CD4-positive, alpha-beta memory T cell (primary cell): ENCODE data around the gene SLC16A14. TPM values are rescaled to one million over a fixed set of nuclear protein-coding genes. Genes with fewer than 3 reads are reported as not detected.

ENCODE experiments used
- CTCF ChIA-PET: fragments of 350-600 bp; sonication (Branson Sonifier 250); formaldehyde crosslinking; loops from one replicate; lab custom pipeline; 2021; ENCODE audit warnings: inconsistent platforms; ENCODE audit not compliant: partially characterized antibody; lab: Charles Lee
- POLR2A ChIA-PET: fragments of 350-600 bp; sonication (Branson Sonifier 250); formaldehyde crosslinking; loops from one replicate; lab custom pipeline; 2021; ENCODE audit not compliant: partially characterized antibody; lab: Charles Lee
- DNase-seq, 5 donors: peaks; one replicate each; pipeline versions ENCODE4 v3.0.0 to v3.0.0-alpha.2; 2020 to 2022; ENCODE audit warnings: mixed read lengths in 1 of 5
- H3K27ac ChIP-seq: one replicate; pipeline ENCODE4 v1.7.0; 2013; ENCODE audit warnings: low read depth, low read length
- H3K27me3 ChIP-seq: 2 replicates; pipeline ENCODE4 v1.7.0; 2013; ENCODE audit warnings: mild to moderate bottlenecking, low read length, moderate library complexity; ENCODE audit not compliant: insufficient read depth
- H3K36me3 ChIP-seq: 2 replicates; pipeline ENCODE4 v1.7.0; 2013; ENCODE audit warnings: mild to moderate bottlenecking, low read length, moderate library complexity; ENCODE audit not compliant: insufficient read depth
- H3K4me1 ChIP-seq: 2 replicates; pipeline ENCODE4 v1.7.0; 2013; ENCODE audit warnings: mild to moderate bottlenecking, low read length, moderate library complexity; ENCODE audit not compliant: insufficient read depth
- H3K4me3 ChIP-seq, 2 donors: one replicate each; pipeline ENCODE4 v1.7.0; 2013; ENCODE audit warnings: low read length in 2 of 2, mild to moderate bottlenecking in 1 of 2
- H3K9me3 ChIP-seq, 2 donors: one replicate each; pipeline ENCODE4 v1.7.0; 2013; ENCODE audit warnings: low read length in 2 of 2, control low read depth in 1 of 2; ENCODE audit not compliant: control insufficient read depth in 1 of 2
- H3K27ac Mint-ChIP-seq, 7 donors: one replicate each; pipeline ENCODE4 v1.8.0; 2020 to 2021; ENCODE audit warnings: mixed read lengths in 7 of 7, mild to moderate bottlenecking in 6 of 7, inconsistent platforms in 3 of 7, moderate library complexity in 3 of 7
- H3K27me3 Mint-ChIP-seq, 2 donors: one replicate each; pipeline ENCODE4 v1.8.0; 2020 to 2021; ENCODE audit warnings: mixed read lengths in 2 of 2
- H3K36me3 Mint-ChIP-seq, 2 donors: one replicate each; pipeline ENCODE4 v1.8.0; 2020 to 2021; ENCODE audit warnings: mixed read lengths in 2 of 2, inconsistent platforms in 1 of 2, mild to moderate bottlenecking in 1 of 2
- H3K4me1 Mint-ChIP-seq, 4 donors: one replicate each; pipeline ENCODE4 v1.8.0; 2020 to 2021; ENCODE audit warnings: mixed read lengths in 4 of 4, mild to moderate bottlenecking in 1 of 4
- H3K4me3 Mint-ChIP-seq, 8 donors: one replicate each; pipeline ENCODE4 v1.8.0; 2020 to 2021; ENCODE audit warnings: mixed read lengths in 8 of 8, mild to moderate bottlenecking in 7 of 8, moderate library complexity in 6 of 8, inconsistent platforms in 3 of 8
- H3K9me3 Mint-ChIP-seq, 8 donors: one replicate each; pipeline ENCODE4 v1.8.0; 2020 to 2021; ENCODE audit warnings: mixed read lengths in 8 of 8, mild to moderate bottlenecking in 5 of 8, inconsistent platforms in 3 of 8, moderate library complexity in 1 of 8
- intact Hi-C: fragments of 100-400 bp; cut with micrococcal nuclease; formaldehyde crosslinking; loops from one replicate; pipeline ENCODE4 v1.15.1; 2023
- polyA plus RNA-seq, 2 donors: library from polyadenylated mRNA; unstranded; fragments of 300-500 nt; fragmentation: Illumina TruSeq; gene quantifications; one replicate each; pipeline ENCODE4 v1.2.3, GENCODE V29; 2021
- total RNA-seq, 2 experiments: library from RNA; stranded (reverse); gene quantifications; one replicate each; pipeline ENCODE4 v1.2.3, GENCODE V29; 2021

Gene SLC16A14
- total and polyA plus RNA-seq, 4 experiments from 2014 or later, result 0.12 to 0.44 (median 0.14) TPM; not detected in 1

DNA sequence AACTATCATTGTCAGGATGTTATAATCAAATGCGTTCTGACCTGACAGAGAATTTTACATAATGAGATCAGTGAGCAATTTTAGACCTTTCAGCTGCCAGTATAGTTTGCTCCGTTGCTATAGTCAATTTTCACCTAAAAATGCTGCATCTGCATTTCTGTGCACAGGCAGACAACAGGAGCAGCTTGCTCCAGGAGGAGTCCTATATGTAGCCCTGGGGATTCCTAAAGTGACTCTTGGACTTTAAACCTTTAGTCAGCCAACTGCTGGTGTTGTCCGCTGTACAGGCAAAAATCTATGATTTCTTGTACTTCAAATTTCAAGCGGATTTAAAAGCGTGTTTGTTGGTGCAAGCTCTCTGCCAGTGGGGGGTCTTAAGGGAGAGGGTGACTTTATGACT, 25.7 kb downstream of the SLC16A14 start:
- no peaks in the 10 kb centered on the region for H3K9me3 ChIP-seq
- Mint-ChIP-seq H3K4me3 (no peak overlapping the region), H3K9me3 (peaks cover 0 to 2% (median 0%) of the 10 kb centered on the region in 8 donors), H3K27ac (no peak overlapping the region), H3K36me3 (no peaks in the 10 kb centered on the region), H3K27me3 (peaks cover 6 to 12% of the 10 kb centered on the region in 2 donors), H3K4me1 (no peaks in the 10 kb centered on the region)
- H3K4me1 ChIP-seq, result no peaks in the 10 kb centered on the region
- ChIA-PET POLR2A (no interaction called here), CTCF (no interaction called here)
- no peak overlapping the region for H3K27ac ChIP-seq
- no peak for DNase-seq
- H3K4me3 ChIP-seq, result no peak overlapping the region
- H3K36me3 ChIP-seq, result no peaks in the 10 kb centered on the region
- no peaks in the 10 kb centered on the region for H3K27me3 ChIP-seq
- intact Hi-C loops, result no loop called here

DNA sequence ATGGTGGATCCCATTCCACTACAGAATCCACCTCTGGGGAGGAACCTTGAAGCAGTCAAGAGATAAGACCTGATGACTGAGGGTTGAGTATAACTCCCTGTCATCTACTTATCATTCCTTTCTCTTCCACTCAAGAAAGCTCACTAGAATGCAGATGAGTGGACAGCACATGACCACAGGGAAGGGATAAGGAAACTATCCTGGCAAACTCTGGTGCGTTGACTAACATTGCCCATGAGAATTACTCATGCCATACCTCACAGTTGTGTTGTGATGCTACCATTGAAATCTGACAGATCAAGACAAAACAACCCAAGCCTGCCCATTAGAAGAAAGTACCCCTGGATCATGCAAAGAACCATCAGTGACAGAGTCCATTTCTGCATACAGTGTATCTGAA, 26.5 kb downstream of the SLC16A14 start:
- H3K27me3 ChIP-seq, result no peaks in the 10 kb centered on the region
- no peak overlapping the region for H3K27ac ChIP-seq
- no peaks in the 10 kb centered on the region for H3K36me3 ChIP-seq
- DNase-seq, result no peak
- no peak overlapping the region for H3K4me3 ChIP-seq
- intact Hi-C loops, result no loop called here
- H3K9me3 ChIP-seq, result no peaks in the 10 kb centered on the region
- no peak overlapping the region for H3K4me3 Mint-ChIP-seq
- no peaks in the 10 kb centered on the region for H3K4me1 Mint-ChIP-seq
- CTCF ChIA-PET, result no interaction called here
- POLR2A ChIA-PET, result no interaction called here
- no peaks in the 10 kb centered on the region for H3K4me1 ChIP-seq
- H3K27ac Mint-ChIP-seq, result no peak overlapping the region
- no peaks in the 10 kb centered on the region for H3K36me3 Mint-ChIP-seq
- H3K9me3 Mint-ChIP-seq, result peaks cover 0 to 2% (median 0%) of the 10 kb centered on the region in 8 donors
- peaks cover 6 to 12% of the 10 kb centered on the region in 2 donors for H3K27me3 Mint-ChIP-seq

DNA sequence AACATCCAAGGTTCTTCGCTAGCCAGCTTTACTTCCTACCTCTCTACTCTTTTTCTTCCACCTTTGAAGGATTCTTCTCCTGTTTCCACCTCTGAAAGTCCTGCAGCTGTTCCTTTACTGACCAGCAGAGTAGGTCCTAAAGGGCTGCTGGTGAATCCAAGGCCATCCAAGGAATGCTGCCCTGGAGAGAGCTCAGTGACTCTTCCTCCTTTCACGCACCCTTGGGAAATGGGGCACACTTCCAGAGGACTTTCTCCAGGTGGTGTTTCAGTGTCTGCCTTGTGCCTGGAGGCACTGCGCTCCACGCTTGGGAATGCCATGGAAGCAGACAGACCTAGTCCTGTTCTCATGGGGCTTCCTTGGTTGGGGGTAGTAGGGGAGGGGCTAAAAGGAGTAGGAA, 45.4 kb downstream of the SLC16A14 start:
- no peaks in the 10 kb centered on the region for H3K4me1 ChIP-seq
- CTCF ChIA-PET, result interaction anchor here (1.8 kb wide), 1 partner anchor 14 kb away, joined by 11 read pairs; no protein-coding TSS in a partner anchor
- no peak for DNase-seq
- intact Hi-C loops, result no loop called here
- no peaks in the 10 kb centered on the region for H3K9me3 ChIP-seq
- no peak overlapping the region for H3K27ac ChIP-seq
- H3K27me3 Mint-ChIP-seq, result no peaks in the 10 kb centered on the region
- H3K4me3 ChIP-seq, result no peak overlapping the region
- H3K36me3 Mint-ChIP-seq, result no peaks in the 10 kb centered on the region
- no peaks in the 10 kb centered on the region for H3K36me3 ChIP-seq
- no peak overlapping the region for H3K27ac Mint-ChIP-seq
- H3K27me3 ChIP-seq, result no peaks in the 10 kb centered on the region
- no peaks in the 10 kb centered on the region for H3K4me1 Mint-ChIP-seq
- H3K9me3 Mint-ChIP-seq, result no peaks in the 10 kb centered on the region
- POLR2A ChIA-PET, result no interaction called here
- no peak overlapping the region for H3K4me3 Mint-ChIP-seq

DNA sequence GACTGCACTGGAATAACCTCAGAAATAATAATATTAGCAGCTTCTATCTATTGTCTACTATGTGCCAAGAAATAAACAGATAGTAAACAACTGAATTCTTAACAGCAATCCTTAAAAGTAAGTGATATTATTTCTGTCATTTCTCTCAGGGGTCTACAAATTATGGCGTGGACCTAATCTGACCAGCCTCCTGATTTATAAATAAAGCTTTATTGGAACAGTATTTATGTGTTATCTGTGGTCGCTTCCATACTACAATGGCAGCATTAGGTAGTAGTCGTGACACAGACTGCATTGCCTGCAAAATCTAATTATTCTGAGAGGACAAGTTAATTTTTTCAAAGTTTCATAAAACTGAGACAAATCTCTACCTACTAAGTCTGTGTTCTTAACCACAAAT, 49.0 kb downstream of the SLC16A14 start:
- POLR2A ChIA-PET, result no interaction called here
- CTCF ChIA-PET, result interaction anchor here (1.0 to 2.2 kb wide), 2 partner anchors 11 to 804 kb away, joined by 3 to 6 read pairs; no protein-coding TSS in a partner anchor
- H3K27me3 Mint-ChIP-seq, result no peaks in the 10 kb centered on the region
- H3K4me1 Mint-ChIP-seq, result no peaks in the 10 kb centered on the region
- Histone ChIP-seq H3K4me3 (no peak overlapping the region), H3K36me3 (no peaks in the 10 kb centered on the region), H3K27ac (no peak overlapping the region), H3K27me3 (no peaks in the 10 kb centered on the region), H3K4me1 (no peaks in the 10 kb centered on the region), H3K9me3 (no peaks in the 10 kb centered on the region)
- no peaks in the 10 kb centered on the region for H3K36me3 Mint-ChIP-seq
- no peak overlapping the region for H3K4me3 Mint-ChIP-seq
- peaks cover 0 to 3% (median 0%) of the 10 kb centered on the region in 8 donors for H3K9me3 Mint-ChIP-seq
- H3K27ac Mint-ChIP-seq, result no peak overlapping the region
- no peak for DNase-seq
- intact Hi-C loops, result no loop called here

DNA sequence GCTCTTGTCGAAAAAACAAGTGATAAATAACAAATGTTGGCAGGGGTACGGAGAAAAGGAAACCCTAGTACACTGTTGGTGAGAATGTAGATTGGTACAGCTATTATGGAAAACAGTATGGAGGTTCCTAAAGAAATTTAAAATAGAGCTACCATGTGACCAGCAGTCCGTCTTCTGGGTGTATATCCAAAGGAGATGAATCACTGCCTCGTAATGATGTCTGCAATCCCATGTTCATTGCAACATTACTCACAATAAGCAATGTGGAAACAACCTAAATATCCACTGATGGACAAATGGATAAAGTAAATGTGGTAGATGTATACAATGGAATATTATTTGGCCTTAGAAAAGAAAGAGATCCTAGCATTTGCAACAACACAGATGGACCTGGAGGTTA, 50.6 kb downstream of the SLC16A14 start:
- no peaks in the 10 kb centered on the region for H3K4me1 Mint-ChIP-seq
- peaks cover 0 to 3% (median 0%) of the 10 kb centered on the region in 8 donors for H3K9me3 Mint-ChIP-seq
- H3K4me3 Mint-ChIP-seq, result no peak overlapping the region
- no peaks in the 10 kb centered on the region for H3K27me3 Mint-ChIP-seq
- no peaks in the 10 kb centered on the region for H3K36me3 Mint-ChIP-seq
- ChIA-PET POLR2A (no interaction called here), CTCF (interaction anchor here (2.2 kb wide), 1 partner anchor 10 kb away, joined by 6 read pairs; no protein-coding TSS in a partner anchor)
- DNase-seq, result no peak
- Histone ChIP-seq H3K4me1 (no peaks in the 10 kb centered on the region), H3K4me3 (no peak overlapping the region), H3K9me3 (no peaks in the 10 kb centered on the region), H3K27ac (no peak overlapping the region), H3K36me3 (no peaks in the 10 kb centered on the region), H3K27me3 (no peaks in the 10 kb centered on the region)
- H3K27ac Mint-ChIP-seq, result no peak overlapping the region
- intact Hi-C loops, result no loop called here

DNA sequence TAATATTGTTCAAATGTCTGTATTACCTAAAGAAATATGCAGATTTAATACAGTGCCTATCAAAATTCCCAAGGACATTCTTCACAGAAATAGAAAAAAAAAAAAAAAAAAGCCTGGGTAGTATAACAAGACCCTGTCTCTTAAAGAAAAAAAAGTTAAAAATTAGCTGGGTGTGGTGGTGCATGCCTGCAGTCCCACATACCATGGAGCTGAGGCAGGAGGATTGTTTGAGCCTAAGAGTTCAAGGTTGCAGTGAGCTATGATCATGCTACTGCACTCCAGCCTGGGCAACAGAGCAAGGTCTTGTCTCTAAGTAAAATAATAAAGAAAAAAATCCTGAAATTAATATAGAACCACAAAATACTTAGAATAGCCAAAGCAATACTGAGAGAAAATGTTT, 51.9 kb downstream of the SLC16A14 start:
- DNase-seq, result no peak
- no peak overlapping the region for H3K27ac ChIP-seq
- intact Hi-C loops, result no loop called here
- H3K36me3 Mint-ChIP-seq, result no peaks in the 10 kb centered on the region
- H3K4me3 Mint-ChIP-seq, result no peak overlapping the region
- H3K9me3 Mint-ChIP-seq, result peaks cover 0 to 3% (median 0%) of the 10 kb centered on the region in 8 donors
- no peaks in the 10 kb centered on the region for H3K27me3 ChIP-seq
- no peaks in the 10 kb centered on the region for H3K4me1 ChIP-seq
- H3K36me3 ChIP-seq, result no peaks in the 10 kb centered on the region
- no peak overlapping the region for H3K4me3 ChIP-seq
- no peaks in the 10 kb centered on the region for H3K27me3 Mint-ChIP-seq
- H3K27ac Mint-ChIP-seq, result no peak overlapping the region
- ChIA-PET POLR2A (no interaction called here), CTCF (interaction anchor here (1.1 kb wide), 1 partner anchor 9 kb away, joined by 5 read pairs; no protein-coding TSS in a partner anchor)
- H3K9me3 ChIP-seq, result no peaks in the 10 kb centered on the region
- H3K4me1 Mint-ChIP-seq, result no peaks in the 10 kb centered on the region

DNA sequence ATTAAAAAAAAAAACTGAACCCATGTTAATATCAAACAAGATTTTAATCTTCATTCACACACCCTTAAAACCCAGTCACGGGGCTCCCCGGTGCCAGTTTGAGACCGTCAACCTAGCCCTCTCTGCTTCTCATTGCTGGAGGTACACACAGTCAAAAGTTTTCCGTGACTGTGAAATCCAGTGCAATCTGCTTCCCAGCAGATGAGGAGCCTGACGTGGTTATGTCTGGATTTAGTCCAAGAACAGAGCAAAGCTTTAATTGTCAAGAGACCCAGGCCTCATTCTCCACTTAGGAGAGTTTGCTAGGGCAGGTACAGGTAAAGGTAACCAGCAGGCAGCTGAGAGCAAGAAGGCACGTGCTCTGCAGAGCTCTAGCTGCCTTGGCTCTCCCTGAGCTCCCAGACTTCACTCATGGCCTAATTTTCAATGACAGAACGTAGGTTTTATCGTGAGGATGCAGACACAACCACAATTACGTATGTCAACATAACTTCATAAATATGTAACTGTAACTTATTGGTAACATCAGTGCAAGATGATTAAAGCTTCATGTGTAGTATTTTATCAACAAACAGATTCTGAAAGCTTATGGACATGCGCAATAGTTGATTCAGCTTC, 56.3 kb downstream of the SLC16A14 start:
- intact Hi-C loops, result no loop called here
- Histone ChIP-seq H3K27ac (no peak overlapping the region), H3K4me3 (no peak overlapping the region), H3K27me3 (no peaks in the 10 kb centered on the region), H3K4me1 (no peaks in the 10 kb centered on the region), H3K9me3 (no peaks in the 10 kb centered on the region), H3K36me3 (no peaks in the 10 kb centered on the region)
- CTCF ChIA-PET, result interaction anchor here (0.8 to 1.7 kb wide), 7 partner anchors 9 to 148 kb away, joined by 3 to 6 read pairs (median 3); no protein-coding TSS in a partner anchor
- POLR2A ChIA-PET, result no interaction called here
- H3K4me3 Mint-ChIP-seq, result no peak overlapping the region
- H3K9me3 Mint-ChIP-seq, result peaks cover 0 to 3% (median 0%) of the 10 kb centered on the region in 8 donors
- no peaks in the 10 kb centered on the region for H3K36me3 Mint-ChIP-seq
- H3K27ac Mint-ChIP-seq, result no peak overlapping the region
- no peak for DNase-seq
- no peaks in the 10 kb centered on the region for H3K27me3 Mint-ChIP-seq
- peaks cover 0 to 4% (median 1%) of the 10 kb centered on the region in 4 donors for H3K4me1 Mint-ChIP-seq
